ENCODE measurements around the gene DNAH3.

DNA sequence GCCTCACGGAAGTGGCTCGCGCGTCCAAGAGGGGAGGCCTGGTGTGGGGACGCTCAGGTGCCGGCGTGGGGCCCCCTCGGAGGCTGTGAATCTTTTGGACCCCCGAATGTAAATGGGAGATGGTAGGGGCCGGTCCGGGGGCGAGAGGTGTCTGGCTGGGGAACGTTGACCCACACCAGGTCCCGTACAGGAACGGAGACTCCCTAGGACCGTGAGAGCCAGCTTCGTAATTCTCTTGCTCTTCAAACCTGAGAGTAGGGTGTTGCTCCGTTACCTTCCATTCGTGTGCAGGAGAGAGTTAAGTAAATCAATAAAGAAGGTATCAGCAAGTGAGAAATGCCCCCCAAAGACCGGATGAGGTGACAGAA is 249.6 kb downstream of the DNAH3 start:
- TF ChIP-seq POLR2A (IDR thresholded peaks at IDR 0.05; ENCODE audit: low read length) = peak; percentile 68
- TF ChIP-seq GATA1 (IDR thresholded peaks at IDR 0.05; ENCODE audit: low read depth, low read length) = no peak

All from erythroblast (primary cell).